Karpas-422 (cell line): ENCODE results near the gene ITPRIPL2. TPM values are rescaled to one million over a fixed set of nuclear protein-coding genes. Genes with fewer than 3 reads are reported as not detected.

Experiments used
- DNase-seq: peaks from one replicate; pipeline ENCODE4 v3.0.0-alpha.2; 2015
- H2AFZ ChIP-seq: fragments of 200-600 bp; sonication (generic); 2 replicates; pipeline ENCODE4 v1.6.1; 2014; ENCODE audit warnings: antibody characterized with exemption, low read length, mixed read lengths
- H3K27ac ChIP-seq: fragments of 200-600 bp; sonication (generic); 2 replicates; pipeline ENCODE4 v1.5.1; 2014; ENCODE audit warnings: mild to moderate bottlenecking, low read length, moderate library complexity
- H3K27me3 ChIP-seq: fragments of 200-600 bp; sonication (generic); 2 replicates; pipeline ENCODE4 v1.6.1; 2014; ENCODE audit warnings: low read length, mixed read lengths
- H3K36me3 ChIP-seq: fragments of 200-600 bp; sonication (generic); 2 replicates; pipeline ENCODE4 v1.6.1; 2014; ENCODE audit warnings: low read length, mixed read lengths; ENCODE audit not compliant: insufficient read depth
- H3K4me1 ChIP-seq: fragments of 200-600 bp; sonication (generic); 2 replicates; pipeline ENCODE4 v1.6.1; 2014; ENCODE audit warnings: mild to moderate bottlenecking, low read length, mixed read lengths
- H3K4me2 ChIP-seq: fragments of 200-600 bp; sonication (generic); 2 replicates; pipeline ENCODE4 v1.6.1; 2014; ENCODE audit warnings: low read length, low read depth, mild to moderate bottlenecking; ENCODE audit not compliant: poor library complexity, severe bottlenecking
- H3K4me3 ChIP-seq: fragments of 200-600 bp; sonication (generic); 2 replicates; pipeline ENCODE4 v1.5.1; 2014; ENCODE audit warnings: mild to moderate bottlenecking, antibody characterized with exemption, low read length, mixed read lengths
- H3K79me2 ChIP-seq: fragments of 200-600 bp; sonication (generic); 2 replicates; pipeline ENCODE4 v1.6.1; 2014; ENCODE audit warnings: mild to moderate bottlenecking, low read length, mixed read lengths
- H3K9ac ChIP-seq: fragments of 200-600 bp; sonication (generic); 2 replicates; pipeline ENCODE4 v1.6.0; 2014; ENCODE audit warnings: low read length
- H3K9me2 ChIP-seq: fragments of 200-600 bp; sonication (generic), shearing (Covaris generic); replicated peaks from 2 replicates; pipeline ENCODE4 v1.6.0; 2014; ENCODE audit warnings: mild to moderate bottlenecking, low read length, moderate library complexity; ENCODE audit not compliant: insufficient read depth
- H3K9me3 ChIP-seq: fragments of 300-700, 200-600 bp; sonication (generic); 2 replicates; pipeline ENCODE4 v1.6.1; 2014; ENCODE audit warnings: low read length, mixed read lengths
- H4K20me1 ChIP-seq: fragments of 200-600 bp; sonication (generic); 2 replicates; pipeline ENCODE4 v1.6.1; 2014; ENCODE audit warnings: mild to moderate bottlenecking, antibody characterized with exemption, low read length, low read depth; ENCODE audit not compliant: insufficient read depth
- total RNA-seq: library from RNA; depleted of rRNA; stranded (reverse); fragments of >200 nt; shearing (Covaris generic); gene quantifications from 2 replicates; pipeline ENCODE4 v1.2.3, GENCODE V29; 2014; ENCODE audit warnings: low replicate concordance; rRNA removed

ITPRIPL2 gene
- total RNA-seq, 1 experiment from 2014 or later = not detected

DNA sequence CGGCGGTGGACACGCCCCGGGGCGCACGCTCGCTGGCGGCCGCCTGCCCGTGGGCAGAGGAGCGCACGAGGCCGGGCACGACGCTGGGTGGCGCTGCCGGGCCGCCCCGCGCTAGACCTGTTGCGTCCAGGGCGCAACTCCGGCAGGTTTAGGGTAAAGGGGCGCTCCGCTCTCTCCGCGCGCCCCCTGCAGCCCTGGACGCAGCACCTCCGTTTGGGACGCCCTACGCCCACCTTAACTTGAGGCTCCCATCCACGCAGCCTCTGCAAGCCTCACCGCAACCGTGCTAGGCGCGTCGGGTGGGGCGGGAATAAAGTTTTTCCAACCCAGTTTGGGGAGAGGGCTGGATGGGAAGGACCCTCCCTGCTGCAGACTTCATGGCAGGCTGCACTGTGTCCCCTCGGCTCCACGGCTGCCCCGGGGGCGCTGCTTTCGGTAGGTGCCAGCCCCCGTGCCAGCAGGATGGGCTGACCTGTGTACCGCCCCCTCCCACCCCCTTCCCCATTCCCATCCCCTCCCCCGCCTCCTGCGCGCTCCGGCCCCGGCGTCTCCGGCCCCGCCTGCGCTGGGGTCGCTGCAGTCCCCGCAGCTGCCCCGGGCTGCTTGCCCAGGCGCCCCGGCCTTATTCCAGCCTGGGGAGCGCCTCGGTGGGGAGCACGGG, 54.1 kb downstream of the ITPRIPL2 start, which contains the start of gene SYT17:
TSS of gene SYT17 (plus strand) at position 531 of the 661 bp plus-strand sequence. CDS start 407 bp downstream, outside the sequence.
- Histone ChIP-seq H3K4me3 (no peak within 1 kb of the TSS), H3K36me3 (no peaks in the 10 kb centered on the region), H3K79me2 (no peaks in the 10 kb centered on the region), H3K4me1 (no peaks in the 10 kb centered on the region), H3K4me2 (no peak within 1 kb of the TSS), H2AFZ (no peak within 1 kb of the TSS), H3K9me2 (no peaks in the 10 kb centered on the region), H4K20me1 (no peaks in the 10 kb centered on the region), H3K27ac (no peak within 1 kb of the TSS), H3K27me3 (no peaks in the 10 kb centered on the region), H3K9me3 (no peaks in the 10 kb centered on the region; the same call in 1 of the 2 replicates), H3K9ac (no peak within 1 kb of the TSS)
- no peak for DNase-seq

DNA sequence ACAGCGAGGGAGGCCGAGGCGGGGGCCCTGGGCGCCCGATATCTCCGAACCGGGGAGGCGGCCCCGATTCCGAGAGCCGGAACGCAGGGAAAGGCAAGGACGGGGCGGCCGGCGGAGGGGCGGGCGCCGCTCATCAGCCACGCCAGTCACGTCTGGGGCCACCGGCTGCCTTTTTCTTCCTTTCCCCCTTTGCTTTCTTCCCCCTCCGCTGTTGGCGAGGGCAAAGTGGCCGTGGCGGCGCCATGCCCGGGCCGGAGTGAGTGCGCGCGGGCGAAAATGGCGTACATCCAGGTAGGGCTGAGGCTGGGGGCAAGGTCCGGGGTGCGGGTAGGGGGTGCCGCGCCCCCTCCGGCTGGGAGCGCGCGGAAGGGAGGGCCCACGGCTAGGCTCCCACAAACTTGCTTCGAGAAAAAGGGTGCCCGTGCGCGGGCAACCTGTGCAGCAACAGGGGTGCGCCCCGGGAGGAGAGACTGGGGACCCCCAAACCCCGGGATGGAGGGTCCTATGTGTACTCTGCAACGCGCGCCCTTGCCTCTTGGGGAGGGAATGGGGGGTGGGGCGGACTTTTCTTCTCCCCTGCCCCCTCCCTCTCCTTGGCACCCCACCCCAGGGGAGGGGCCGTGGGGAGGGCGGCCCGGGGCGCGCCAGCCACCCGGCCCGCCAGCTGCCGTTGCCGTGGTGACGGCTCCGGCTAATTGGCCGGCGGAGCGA, 54.8 kb downstream of the ITPRIPL2 start:
- Histone ChIP-seq H3K27me3 (no peaks in the 10 kb centered on the region), H3K4me1 (no peaks in the 10 kb centered on the region), H3K36me3 (no peaks in the 10 kb centered on the region), H3K9me2 (no peaks in the 10 kb centered on the region), H3K4me3 (no peak overlapping the region), H2AFZ (no peak overlapping the region), H3K79me2 (no peaks in the 10 kb centered on the region), H3K9me3 (no peaks in the 10 kb centered on the region), H3K9ac (no peak overlapping the region), H4K20me1 (no peaks in the 10 kb centered on the region), H3K4me2 (no peak overlapping the region), H3K27ac (no peak overlapping the region)
- no peak for DNase-seq

DNA sequence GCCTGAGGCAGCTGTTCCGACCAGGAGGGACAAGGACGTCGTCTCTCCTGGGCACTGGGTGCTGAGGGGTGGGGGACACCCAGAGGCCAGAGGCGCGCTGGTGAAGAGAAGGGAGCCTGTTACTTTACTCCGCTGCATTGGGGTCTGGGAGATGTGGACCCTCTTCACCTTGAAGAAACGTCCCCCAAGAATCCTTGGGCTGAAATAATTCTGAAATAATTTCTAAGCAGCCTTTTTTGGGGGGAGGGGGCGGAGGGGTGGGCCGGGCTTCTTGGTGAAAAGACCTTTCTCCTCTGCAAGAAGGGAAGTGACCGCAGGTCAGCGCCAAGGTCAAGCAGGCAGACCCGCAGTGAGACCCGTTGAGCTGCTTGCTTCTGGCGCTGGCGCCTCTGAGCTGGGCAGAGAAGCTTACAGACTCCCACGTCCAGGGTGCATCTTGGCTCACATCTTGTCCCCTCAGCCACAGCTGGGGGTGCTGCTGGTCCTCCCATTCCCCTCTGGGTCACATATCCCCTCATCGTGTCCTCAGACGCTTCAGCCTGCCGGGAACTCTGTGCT, 55.4 kb downstream of the ITPRIPL2 start:
- Histone ChIP-seq H3K36me3 (no peaks in the 10 kb centered on the region), H3K27me3 (no peaks in the 10 kb centered on the region), H3K27ac (no peak overlapping the region), H3K4me2 (no peak overlapping the region), H3K79me2 (no peaks in the 10 kb centered on the region), H3K9me3 (no peaks in the 10 kb centered on the region), H2AFZ (no peak overlapping the region), H4K20me1 (no peaks in the 10 kb centered on the region), H3K9me2 (no peaks in the 10 kb centered on the region), H3K4me1 (no peaks in the 10 kb centered on the region), H3K4me3 (no peak overlapping the region), H3K9ac (no peak overlapping the region)
- DNase-seq = no peak

DNA sequence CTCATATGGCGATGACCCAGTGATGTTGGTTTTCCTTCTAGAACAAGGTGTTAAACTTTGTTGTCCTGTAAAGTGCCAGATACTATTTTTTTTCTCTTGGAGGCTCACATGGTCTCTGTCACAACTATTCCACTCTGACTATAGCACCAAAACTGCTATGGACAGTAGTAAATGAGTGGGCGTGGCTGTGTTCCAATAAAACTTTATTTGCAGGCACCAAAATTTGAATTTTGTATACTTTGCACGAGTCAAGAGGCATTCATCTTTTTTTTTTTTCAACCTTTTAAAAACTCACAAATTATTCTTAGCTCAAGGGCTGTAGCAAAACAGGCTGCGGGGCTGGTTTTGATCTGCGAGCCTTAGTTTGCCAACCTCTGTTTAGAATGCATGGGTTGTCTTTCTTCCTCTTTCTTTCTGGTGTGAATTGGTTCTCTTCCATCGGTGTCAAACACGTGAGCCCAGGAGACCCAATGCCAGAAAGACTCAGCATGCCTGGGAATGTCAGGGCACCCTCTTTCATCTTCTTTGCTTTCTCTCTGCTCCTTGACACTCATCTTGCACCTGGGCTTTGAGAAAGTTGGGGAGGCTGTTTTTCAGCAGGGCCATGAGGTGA, 56.4 kb downstream of the ITPRIPL2 start:
- no peaks in the 10 kb centered on the region for H3K79me2 ChIP-seq
- H3K4me1 ChIP-seq = no peaks in the 10 kb centered on the region
- no peak overlapping the region for H3K9ac ChIP-seq
- no peak overlapping the region for H3K4me2 ChIP-seq
- no peaks in the 10 kb centered on the region for H3K27me3 ChIP-seq
- no peaks in the 10 kb centered on the region for H3K9me2 ChIP-seq
- H2AFZ ChIP-seq = no peak overlapping the region
- no peak for DNase-seq
- H4K20me1 ChIP-seq = no peaks in the 10 kb centered on the region
- H3K36me3 ChIP-seq = no peaks in the 10 kb centered on the region
- H3K9me3 ChIP-seq = no peaks in the 10 kb centered on the region
- no peak overlapping the region for H3K4me3 ChIP-seq
- no peak overlapping the region for H3K27ac ChIP-seq

Other genes starting within 250 kb of the ITPRIPL2 start
- 63.1 and 91.0 TPM in 2 replicates for gene SMG1, start 187.6 kb upstream of the ITPRIPL2 start, total RNA-seq
- gene TMC7, start 130.0 kb upstream of the ITPRIPL2 start, total RNA-seq = not detected in 2 replicates
- 6.1 and 31.7 TPM in 2 replicates for gene COQ7, start 46.4 kb upstream of the ITPRIPL2 start, total RNA-seq
- not detected in 2 replicates for gene SYT17, start 54.3 kb downstream of the ITPRIPL2 start, total RNA-seq
- gene CLEC19A, start 171.8 kb downstream of the ITPRIPL2 start, total RNA-seq = not detected in 2 replicates